ENCODE data around the gene L1TD1.
A peak's percentile ranks its signal among the peaks of the same experiment; 100 is the strongest.
"Not testable (repeated sequence)": the region's sequence is repeated elsewhere in the genome, so short reads cannot be mapped to it uniquely, and the experiment has no call there.

Gene L1TD1

GRCh38 chr1:62194651-62195544 lies at the start of gene L1TD1:
Gene L1TD1 (plus strand): TSS chr1:62194849. CDS start chr1:62206629, 11,780 bp downstream.
- DNase-seq (ENCODE audit: low spot score), result no peak

GRCh38 chr1:62159940-62160348 lies 34.7 kb upstream of the L1TD1 start:
- DNase-seq (ENCODE audit: low spot score), result no peak

GRCh38 chr1:62161711-62162110 lies 32.9 kb upstream of the L1TD1 start:
- no peak for DNase-seq (ENCODE audit: low spot score)

GRCh38 chr1:62170380-62170779 lies 24.3 kb upstream of the L1TD1 start:
- DNase-seq (ENCODE audit: low spot score), result not testable (repeated sequence)

GRCh38 chr1:62175568-62176179 lies 19.0 kb upstream of the L1TD1 start:
- DNase-seq (ENCODE audit: low spot score), result peak; percentile 54

- DNase-seq (ENCODE audit: low spot score), result no peak
These were observed 17.9 kb upstream of the L1TD1 start for GRCh38 chr1:62176597-62177312.

- DNase-seq (ENCODE audit: low spot score), result no peak
These were observed 17.0 kb upstream of the L1TD1 start for GRCh38 chr1:62177621-62178020.

- no peak for DNase-seq (ENCODE audit: low spot score)
These were observed 16.3 kb upstream of the L1TD1 start for GRCh38 chr1:62178372-62178771.

GRCh38 chr1:62180054-62180453 lies 14.6 kb upstream of the L1TD1 start:
- not testable (repeated sequence) for DNase-seq (ENCODE audit: low spot score)

GRCh38 chr1:62180639-62181038 lies 14.0 kb upstream of the L1TD1 start:
- no peak for DNase-seq (ENCODE audit: low spot score)

GRCh38 chr1:62181532-62181931 lies 13.1 kb upstream of the L1TD1 start:
- DNase-seq (ENCODE audit: low spot score), result no peak

GRCh38 chr1:62182157-62182556 lies 12.5 kb upstream of the L1TD1 start:
- DNase-seq (ENCODE audit: low spot score), result not testable (repeated sequence)

- not testable (repeated sequence) for DNase-seq (ENCODE audit: low spot score)
These were observed 11.3 kb upstream of the L1TD1 start for GRCh38 chr1:62183164-62184020.

- no peak for DNase-seq (ENCODE audit: low spot score)
These were observed 10.3 kb upstream of the L1TD1 start for GRCh38 chr1:62184336-62184735.

GRCh38 chr1:62185233-62185632 lies 9.4 kb upstream of the L1TD1 start:
- DNase-seq (ENCODE audit: low spot score), result not testable (repeated sequence)

- DNase-seq (ENCODE audit: low spot score), result no peak
These were observed 9.0 kb upstream of the L1TD1 start for GRCh38 chr1:62185677-62186076.

- no peak for DNase-seq (ENCODE audit: low spot score)
These were observed 7.1 kb upstream of the L1TD1 start for GRCh38 chr1:62187548-62187947.

GRCh38 chr1:62188111-62188510 lies 6.5 kb upstream of the L1TD1 start:
- no peak for DNase-seq (ENCODE audit: low spot score)

GRCh38 chr1:62196086-62196690 lies 1.5 kb downstream of the L1TD1 start:
- no peak for DNase-seq (ENCODE audit: low spot score)

GRCh38 chr1:62198069-62198780 lies 3.6 kb downstream of the L1TD1 start:
- DNase-seq (ENCODE audit: low spot score), result no peak

- DNase-seq (ENCODE audit: low spot score), result no peak
These were observed 4.1 kb downstream of the L1TD1 start for GRCh38 chr1:62198781-62199125.
